GM12891 (cell line): ENCODE results near the gene KCNJ14.

Experiments used
- DNase-seq: peaks from one replicate; pipeline ENCODE4 v3.0.0; 2011; ENCODE audit warnings: low spot score; ENCODE audit not compliant: insufficient read length
- FAIRE-seq: peaks from 2 replicates; lab custom pipeline; 2011; peaks lifted over from hg19 to GRCh38; lab: Jason Lieb, UNC
- PAX5 ChIP-seq: IDR thresholded peaks from 2 replicates; pipeline ENCODE4 v1.6.1; 2011; ENCODE audit warnings: low read length, moderate library complexity, mild to moderate bottlenecking; ENCODE audit not compliant: insufficient read depth, severe bottlenecking
- POLR2A ChIP-seq: IDR thresholded peaks from 2 replicates; pipeline ENCODE4 v1.6.1; 2011; ENCODE audit warnings: low read depth, low read length, control low read depth
- POLR2AphosphoS5 ChIP-seq: IDR thresholded peaks from 2 replicates; pipeline ENCODE4 v1.6.1; 2011; ENCODE audit warnings: low read depth, low read length, control low read depth
- POU2F2 ChIP-seq: IDR thresholded peaks from 2 replicates; pipeline ENCODE4 v1.6.1; 2011; ENCODE audit warnings: low read depth, mild to moderate bottlenecking, control low read depth, low read length, moderate library complexity
- SPI1 ChIP-seq: IDR thresholded peaks from 2 replicates; pipeline ENCODE4 v1.6.1; 2011; ENCODE audit warnings: low read depth, low read length, control low read depth
- TAF1 ChIP-seq: IDR thresholded peaks from 2 replicates; pipeline ENCODE4 v1.6.1; 2011; ENCODE audit warnings: low read depth, low read length, control low read depth

KCNJ14 gene

DNA sequence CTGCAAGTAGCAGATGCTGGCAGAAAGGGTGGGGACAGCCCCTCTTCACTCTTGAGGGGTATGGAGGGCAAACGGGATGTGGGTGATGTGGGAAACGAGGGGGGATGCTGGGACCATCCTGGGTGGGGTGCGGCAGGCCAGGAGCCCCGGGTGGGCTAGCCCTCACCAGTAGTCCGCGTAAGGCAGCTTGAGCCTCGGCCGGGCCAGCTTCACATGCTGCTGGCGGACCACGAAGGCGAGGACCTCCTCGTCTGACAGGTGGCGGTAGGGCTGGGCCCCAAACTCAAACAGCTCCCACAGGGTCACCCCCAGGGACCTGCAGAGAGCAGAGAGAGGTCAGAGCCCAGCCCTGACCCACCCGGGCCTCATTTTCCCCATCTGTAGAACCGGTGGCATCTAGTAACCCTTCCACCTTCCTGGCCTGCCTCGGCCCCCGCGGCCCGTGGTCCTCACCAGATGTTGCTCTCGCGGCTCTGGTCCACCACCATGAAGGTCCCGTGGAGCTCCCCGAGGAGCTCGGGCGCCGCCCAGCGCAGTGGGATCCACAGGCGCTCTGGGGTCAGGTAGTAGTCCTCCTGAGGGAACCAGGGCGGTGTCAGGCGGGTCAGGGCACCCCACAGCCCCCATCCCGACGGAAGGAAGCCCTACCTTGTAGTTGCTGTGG lies 45.6 kb downstream of the KCNJ14 start:
- FAIRE-seq = no peak

DNA sequence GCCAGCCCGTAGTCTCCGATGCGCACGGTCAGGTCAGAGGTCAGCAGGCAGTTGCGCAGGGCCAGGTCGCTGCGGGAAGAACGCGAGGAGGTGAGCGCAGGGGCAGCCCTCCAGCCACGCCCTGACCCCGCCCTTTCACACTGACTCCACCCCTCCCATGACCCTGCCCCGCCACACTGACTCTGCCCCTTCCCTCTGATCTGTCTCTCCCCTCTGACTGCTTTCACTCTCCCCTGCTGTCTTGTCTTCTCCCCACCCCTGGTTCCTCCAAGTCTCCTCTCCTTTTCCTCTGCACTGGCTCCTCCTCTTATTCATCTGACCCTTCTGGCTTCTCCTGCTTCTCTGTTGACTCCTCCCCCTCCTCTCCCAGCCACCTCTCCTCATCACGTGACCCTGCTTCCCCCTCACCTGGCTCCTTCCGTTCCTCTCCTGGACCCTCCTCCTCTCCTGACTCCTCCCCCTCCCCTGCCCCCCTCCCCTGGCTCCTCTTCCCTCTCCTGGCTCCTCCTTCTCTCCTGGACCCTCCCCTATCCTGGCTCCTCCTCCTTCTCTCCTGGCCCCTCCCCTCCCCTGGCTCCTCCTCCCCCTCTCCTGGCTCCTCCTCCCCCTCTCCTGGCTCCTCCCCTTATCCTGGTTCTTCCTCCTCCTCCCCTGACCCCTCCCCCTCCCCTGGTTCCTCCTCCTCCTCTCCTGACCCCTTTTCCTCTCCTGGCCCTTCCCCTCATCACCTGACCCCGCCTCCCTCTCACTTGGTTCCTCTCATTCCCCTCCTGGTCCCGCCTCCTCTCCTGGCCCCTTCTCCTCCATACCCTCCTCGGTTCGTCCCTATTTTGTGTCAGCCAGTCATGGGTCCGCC lies 46.3 kb downstream of the KCNJ14 start:
- peak; percentile 69 for FAIRE-seq
- no peak for DNase-seq
- no peak for TF ChIP-seq TAF1
- no peak for TF ChIP-seq POU2F2

More for the DNA sequence above, 45.6 kb downstream of the KCNJ14 start:
- TF ChIP-seq PAX5 = no peak
- no peak for TF ChIP-seq POLR2A
- TF ChIP-seq SPI1 = no peak
- TF ChIP-seq TAF1 = no peak
- TF ChIP-seq POLR2AphosphoS5 = no peak
- TF ChIP-seq POU2F2 = no peak
- DNase-seq = no peak

DNA sequence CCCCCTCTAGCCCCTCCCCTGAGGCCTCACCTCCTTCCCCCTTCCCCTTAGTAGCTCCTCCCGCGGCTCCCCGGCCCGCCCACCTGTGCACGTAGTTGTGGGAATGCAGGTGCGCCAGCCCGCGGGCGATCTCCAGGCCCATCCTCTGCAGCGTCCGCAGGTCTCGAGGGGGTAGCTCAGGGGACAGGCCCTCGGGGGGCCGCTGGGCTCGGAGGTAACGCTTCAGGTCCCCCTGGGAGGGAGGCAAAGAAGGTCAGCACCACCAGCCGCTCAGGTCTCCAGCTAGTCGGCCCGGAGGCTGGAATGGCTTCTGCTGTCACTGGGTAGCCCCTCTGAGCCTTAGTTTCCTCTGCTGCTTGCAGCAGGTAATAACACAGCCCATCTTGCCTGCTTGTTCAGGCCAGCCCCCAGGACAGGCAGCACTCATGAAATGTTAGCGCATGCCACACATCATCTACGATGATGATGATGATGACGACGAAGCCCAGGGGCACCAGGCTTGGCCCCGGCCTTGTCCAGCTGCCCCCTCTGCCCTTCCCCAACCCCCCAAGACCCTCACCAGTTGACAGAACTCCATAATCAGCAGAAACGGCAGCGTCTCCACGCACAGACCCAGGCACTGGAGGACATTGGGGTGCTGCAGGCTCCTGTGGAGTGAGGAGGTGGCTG lies 47.1 kb downstream of the KCNJ14 start:
- no peak for FAIRE-seq
- DNase-seq = no peak
- TF ChIP-seq SPI1 (no peak), TAF1 (no peak), PAX5 (no peak), POU2F2 (no peak), POLR2AphosphoS5 (no peak), POLR2A (no peak)

DNA sequence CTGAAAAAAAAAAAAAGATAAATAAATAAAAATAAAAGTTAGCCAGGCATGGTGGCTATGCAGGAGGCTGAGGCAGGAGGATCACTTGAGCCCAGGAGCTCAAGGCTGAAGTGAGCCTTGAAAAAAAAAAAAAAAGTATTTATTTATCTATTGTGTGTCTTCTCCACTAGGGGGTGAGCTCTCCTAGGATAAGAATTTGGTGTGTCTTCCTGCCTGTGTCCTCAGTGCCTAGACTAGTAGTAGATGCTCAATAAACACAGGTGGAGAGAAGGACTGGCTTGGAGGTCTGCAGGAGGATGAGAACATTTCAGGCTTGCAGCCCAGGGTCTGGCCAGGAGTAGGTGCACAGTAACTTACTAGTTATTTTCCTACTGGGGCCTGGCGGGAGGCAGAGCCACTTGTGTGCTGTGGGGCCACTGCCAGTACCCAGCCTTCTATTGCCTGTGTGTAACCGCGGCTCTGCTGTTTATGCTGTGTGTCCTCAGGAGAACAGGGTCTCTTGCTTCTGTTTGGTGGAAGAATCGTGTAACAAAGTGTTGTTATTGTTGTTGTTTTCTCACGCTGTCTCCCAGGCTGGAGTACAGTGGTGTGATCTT lies 50.9 kb downstream of the KCNJ14 start:
- no peak for DNase-seq
- no peak for FAIRE-seq

DNA sequence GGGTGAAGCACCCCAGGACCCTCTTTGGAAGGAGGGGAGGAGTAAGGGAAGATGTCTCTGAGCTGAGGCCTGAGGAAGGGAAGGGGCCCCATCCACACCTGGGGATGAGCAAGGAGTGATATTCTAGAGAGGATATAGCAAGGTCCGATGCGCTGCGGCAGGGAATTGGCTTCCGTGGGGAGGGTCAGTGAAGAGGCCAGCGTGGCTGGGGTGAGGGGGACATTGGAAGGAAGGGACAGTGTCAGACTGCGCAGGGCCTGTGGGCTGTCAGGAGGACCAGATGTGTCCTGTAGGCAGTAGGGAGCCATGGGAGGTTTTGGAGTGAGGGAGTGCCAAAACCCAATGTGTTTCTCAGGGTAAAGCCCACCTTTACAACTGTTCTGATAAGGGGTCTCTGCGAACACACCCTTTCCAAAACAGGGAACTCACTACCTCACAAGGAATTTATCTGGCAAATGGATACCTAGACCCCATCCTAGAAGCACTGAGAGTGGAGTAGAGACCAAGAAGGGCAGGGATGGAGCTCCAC lies 52.6 kb downstream of the KCNJ14 start:
- FAIRE-seq (no peak), DNase-seq (no peak)
- TF ChIP-seq PAX5 = no peak
- no peak for TF ChIP-seq POLR2AphosphoS5
- TF ChIP-seq POLR2A = no peak
- TF ChIP-seq POU2F2 = no peak
- TF ChIP-seq SPI1 = no peak
- TF ChIP-seq TAF1 = no peak

More for the DNA sequence above, 50.9 kb downstream of the KCNJ14 start:
- TF ChIP-seq PAX5 (no peak), SPI1 (no peak), POLR2AphosphoS5 (no peak)

DNA sequence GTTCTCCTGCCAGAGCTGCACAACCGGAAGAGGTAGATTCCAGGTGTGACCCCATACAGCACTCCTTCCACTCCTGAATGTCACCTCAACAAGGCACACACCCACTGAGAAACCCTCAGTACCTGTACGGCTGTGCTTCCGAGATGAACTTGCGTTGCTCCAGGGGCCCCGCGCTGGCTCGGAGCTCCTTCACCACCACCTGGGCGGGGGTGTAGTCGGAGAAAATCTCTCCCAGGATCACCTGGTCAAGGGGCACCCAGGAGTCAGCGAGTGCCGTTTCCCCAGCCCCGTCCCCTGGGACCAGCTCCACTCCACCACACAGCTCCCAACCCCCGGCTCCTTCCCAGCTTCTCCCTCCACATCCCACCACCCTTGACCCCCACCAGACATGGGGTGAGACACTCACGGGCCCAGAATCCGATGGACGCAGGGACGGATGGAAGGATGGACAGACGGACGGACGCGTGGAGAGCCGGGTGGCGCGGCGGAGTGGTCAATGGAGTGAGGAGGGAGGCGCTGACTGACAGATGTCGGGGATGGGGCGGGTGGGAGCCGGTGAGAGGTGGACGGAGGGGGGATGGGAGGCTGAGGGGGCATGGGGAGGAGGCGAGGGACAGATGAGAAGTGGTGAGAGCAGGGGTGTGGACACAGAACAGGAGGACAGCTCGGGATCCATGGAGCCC lies 53.5 kb downstream of the KCNJ14 start:
- DNase-seq = no peak
- TF ChIP-seq POU2F2 = no peak
- TF ChIP-seq PAX5 = no peak
- TF ChIP-seq SPI1 = no peak
- no peak for TF ChIP-seq TAF1
- no peak for TF ChIP-seq POLR2AphosphoS5
- no peak for TF ChIP-seq POLR2A
- FAIRE-seq = no peak

DNA sequence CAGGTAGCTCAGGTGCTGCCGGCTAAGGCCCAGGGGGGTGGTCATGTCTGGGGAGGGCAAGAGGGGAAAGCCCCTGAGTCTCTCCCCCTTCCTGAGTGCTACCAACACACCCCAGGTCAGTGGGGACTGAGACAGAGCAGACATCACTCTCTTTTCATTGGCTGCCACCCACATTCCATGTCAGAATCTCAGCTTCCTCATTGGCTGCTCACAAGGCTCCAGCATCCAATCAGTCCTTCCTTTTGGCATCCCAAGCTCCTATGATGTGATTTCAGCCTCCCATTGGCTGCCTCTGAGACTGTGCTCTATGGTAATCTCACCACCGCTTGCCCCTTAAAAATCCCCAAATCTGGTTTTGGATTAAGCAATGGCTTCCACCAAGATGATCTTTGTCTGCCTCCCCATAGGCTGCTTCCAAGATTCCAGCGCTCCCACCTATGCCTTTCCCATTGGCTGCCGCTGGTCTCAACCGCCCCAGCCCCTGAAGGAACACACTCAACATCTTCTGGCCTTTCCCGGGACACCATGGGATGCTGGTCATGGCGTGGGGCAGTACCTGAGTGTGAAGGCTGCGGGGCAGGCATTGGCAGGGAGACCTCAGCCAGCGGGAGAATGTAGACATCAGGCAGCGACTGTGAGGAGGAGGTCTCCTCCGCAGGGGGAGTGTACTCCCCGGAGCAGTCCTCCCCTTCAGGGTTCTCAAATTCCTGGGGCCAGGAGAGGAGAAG lies 54.3 kb downstream of the KCNJ14 start:
- FAIRE-seq (no peak), DNase-seq (no peak)
- TF ChIP-seq POLR2AphosphoS5 = no peak
- no peak for TF ChIP-seq POU2F2
- TF ChIP-seq PAX5 = no peak
- TF ChIP-seq TAF1 = no peak
- no peak for TF ChIP-seq SPI1
- TF ChIP-seq POLR2A = no peak

DNA sequence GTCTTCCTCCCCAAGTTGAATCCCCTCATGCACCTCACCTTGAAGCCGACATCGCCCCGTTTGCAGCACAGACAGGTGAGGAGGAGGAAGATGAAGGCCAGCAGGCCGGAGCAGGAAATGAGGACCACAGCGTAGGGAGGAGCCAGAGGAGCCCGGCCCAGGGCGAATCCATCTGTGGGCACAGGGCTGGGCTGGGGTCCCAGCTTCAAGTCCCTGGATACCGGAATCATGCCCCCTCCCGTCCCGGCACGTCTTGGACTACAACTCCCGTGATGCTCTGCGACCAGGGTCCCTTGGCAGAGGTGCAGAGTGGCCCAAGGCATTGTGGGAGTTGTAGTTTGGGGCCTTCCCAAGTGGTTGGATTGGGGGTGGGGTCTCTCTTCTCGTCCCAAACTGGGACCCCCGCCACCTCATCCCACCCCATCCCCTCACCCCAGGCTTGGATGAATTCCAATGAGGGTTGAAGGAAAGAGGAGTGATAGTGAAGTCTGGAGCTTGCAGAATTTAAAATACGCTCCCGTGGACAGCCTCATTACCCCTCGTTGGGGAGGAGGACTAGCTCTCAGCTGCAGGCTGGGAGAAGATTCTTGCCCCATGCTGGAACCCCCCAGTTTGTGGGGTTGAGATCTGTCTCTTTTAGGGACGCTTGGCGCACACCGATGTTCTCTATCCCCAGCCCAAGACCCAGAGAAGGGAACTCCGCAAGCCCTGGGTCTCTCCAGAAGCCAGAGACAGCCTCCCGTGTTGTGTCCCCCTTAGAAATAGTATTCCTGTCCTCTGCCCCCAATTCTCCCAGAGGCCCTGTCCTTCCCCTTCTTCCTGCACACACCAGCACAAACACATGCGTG lies 55.3 kb downstream of the KCNJ14 start:
- FAIRE-seq (peak; percentile 74), DNase-seq (no peak)
- TF ChIP-seq POLR2A (no peak), PAX5 (no peak), SPI1 (no peak), POU2F2 (no peak), POLR2AphosphoS5 (no peak), TAF1 (no peak)
